Measurements from ENCODE around the gene KRTAP10-8.

- TF ChIP-seq, protein P1, sequence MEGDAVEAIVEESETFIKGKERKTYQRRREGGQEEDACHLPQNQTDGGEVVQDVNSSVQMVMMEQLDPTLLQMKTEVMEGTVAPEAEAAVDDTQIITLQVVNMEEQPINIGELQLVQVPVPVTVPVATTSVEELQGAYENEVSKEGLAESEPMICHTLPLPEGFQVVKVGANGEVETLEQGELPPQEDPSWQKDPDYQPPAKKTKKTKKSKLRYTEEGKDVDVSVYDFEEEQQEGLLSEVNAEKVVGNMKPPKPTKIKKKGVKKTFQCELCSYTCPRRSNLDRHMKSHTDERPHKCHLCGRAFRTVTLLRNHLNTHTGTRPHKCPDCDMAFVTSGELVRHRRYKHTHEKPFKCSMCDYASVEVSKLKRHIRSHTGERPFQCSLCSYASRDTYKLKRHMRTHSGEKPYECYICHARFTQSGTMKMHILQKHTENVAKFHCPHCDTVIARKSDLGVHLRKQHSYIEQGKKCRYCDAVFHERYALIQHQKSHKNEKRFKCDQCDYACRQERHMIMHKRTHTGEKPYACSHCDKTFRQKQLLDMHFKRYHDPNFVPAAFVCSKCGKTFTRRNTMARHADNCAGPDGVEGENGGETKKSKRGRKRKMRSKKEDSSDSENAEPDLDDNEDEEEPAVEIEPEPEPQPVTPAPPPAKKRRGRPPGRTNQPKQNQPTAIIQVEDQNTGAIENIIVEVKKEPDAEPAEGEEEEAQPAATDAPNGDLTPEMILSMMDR (IDR thresholded peaks at IDR 0.05) = no peak
- TF ChIP-seq POLR2AphosphoS5 (IDR thresholded peaks at IDR 0.05; ENCODE audit: low read depth, low read length) (no peak), SIN3A (IDR thresholded peaks at IDR 0.05; ENCODE audit: borderline replicate concordance, insufficient read depth, low read depth, low read length) (no peak), TCF7L2 (IDR thresholded peaks at IDR 0.05; ENCODE audit: low read depth, low read length) (no peak)
- TF ChIP-seq, protein P2, sequence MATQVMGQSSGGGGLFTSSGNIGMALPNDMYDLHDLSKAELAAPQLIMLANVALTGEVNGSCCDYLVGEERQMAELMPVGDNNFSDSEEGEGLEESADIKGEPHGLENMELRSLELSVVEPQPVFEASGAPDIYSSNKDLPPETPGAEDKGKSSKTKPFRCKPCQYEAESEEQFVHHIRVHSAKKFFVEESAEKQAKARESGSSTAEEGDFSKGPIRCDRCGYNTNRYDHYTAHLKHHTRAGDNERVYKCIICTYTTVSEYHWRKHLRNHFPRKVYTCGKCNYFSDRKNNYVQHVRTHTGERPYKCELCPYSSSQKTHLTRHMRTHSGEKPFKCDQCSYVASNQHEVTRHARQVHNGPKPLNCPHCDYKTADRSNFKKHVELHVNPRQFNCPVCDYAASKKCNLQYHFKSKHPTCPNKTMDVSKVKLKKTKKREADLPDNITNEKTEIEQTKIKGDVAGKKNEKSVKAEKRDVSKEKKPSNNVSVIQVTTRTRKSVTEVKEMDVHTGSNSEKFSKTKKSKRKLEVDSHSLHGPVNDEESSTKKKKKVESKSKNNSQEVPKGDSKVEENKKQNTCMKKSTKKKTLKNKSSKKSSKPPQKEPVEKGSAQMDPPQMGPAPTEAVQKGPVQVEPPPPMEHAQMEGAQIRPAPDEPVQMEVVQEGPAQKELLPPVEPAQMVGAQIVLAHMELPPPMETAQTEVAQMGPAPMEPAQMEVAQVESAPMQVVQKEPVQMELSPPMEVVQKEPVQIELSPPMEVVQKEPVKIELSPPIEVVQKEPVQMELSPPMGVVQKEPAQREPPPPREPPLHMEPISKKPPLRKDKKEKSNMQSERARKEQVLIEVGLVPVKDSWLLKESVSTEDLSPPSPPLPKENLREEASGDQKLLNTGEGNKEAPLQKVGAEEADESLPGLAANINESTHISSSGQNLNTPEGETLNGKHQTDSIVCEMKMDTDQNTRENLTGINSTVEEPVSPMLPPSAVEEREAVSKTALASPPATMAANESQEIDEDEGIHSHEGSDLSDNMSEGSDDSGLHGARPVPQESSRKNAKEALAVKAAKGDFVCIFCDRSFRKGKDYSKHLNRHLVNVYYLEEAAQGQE (IDR thresholded peaks at IDR 0.05; ENCODE audit: insufficient read depth in 1 of 2, low read depth in 2 of 2, low read length in 1 of 2) = no peak
These were observed 47.2 kb downstream of the KRTAP10-8 start for GRCh38 chr21:44658913-44659595.
